Measurements from ENCODE around the gene APLNR. TPM values are rescaled to one million over a fixed set of nuclear protein-coding genes. Genes with fewer than 3 reads are reported as not detected.

The APLNR gene
- total RNA-seq, 1 donor = not detected

- no peak for TF ChIP-seq CTCF (IDR thresholded peaks at IDR 0.05; ENCODE audit: insufficient read depth, low read depth, low read length)
- peak; percentile 61 for DNase-seq (ENCODE audit: low read depth)
- no peak overlapping the region for H3K4me3 ChIP-seq (ENCODE audit: low read depth, low read length)
Observed at GRCh38 chr11:57276971-57277675, 40.1 kb upstream of the APLNR start.

- no peak overlapping the region for H3K4me3 ChIP-seq (ENCODE audit: low read depth, low read length)
- DNase-seq (ENCODE audit: low read depth) = no peak
- no peak for TF ChIP-seq CTCF (IDR thresholded peaks at IDR 0.05; ENCODE audit: insufficient read depth, low read depth, low read length)
Observed at GRCh38 chr11:57276169-57276970, 39.3 kb upstream of the APLNR start.

- TF ChIP-seq CTCF (IDR thresholded peaks at IDR 0.05; ENCODE audit: insufficient read depth, low read depth, low read length) = no peak
- no peak for DNase-seq (ENCODE audit: low read depth)
- no peak overlapping the region for H3K4me3 ChIP-seq (ENCODE audit: low read depth, low read length)
Observed at GRCh38 chr11:57275582-57275981, 38.5 kb upstream of the APLNR start.

- DNase-seq (ENCODE audit: low read depth) = no peak
- H3K4me3 ChIP-seq (ENCODE audit: low read depth, low read length) = no peak overlapping the region
- no peak for TF ChIP-seq CTCF (IDR thresholded peaks at IDR 0.05; ENCODE audit: insufficient read depth, low read depth, low read length)
Observed at GRCh38 chr11:57274904-57275498, 38.0 kb upstream of the APLNR start.

- no peak for TF ChIP-seq CTCF (IDR thresholded peaks at IDR 0.05; ENCODE audit: insufficient read depth, low read depth, low read length)
- H3K4me3 ChIP-seq (ENCODE audit: low read depth, low read length) = no peak overlapping the region
- no peak for DNase-seq (ENCODE audit: low read depth)
Observed at GRCh38 chr11:57273448-57274058, 36.5 kb upstream of the APLNR start.

- no peak for TF ChIP-seq CTCF (IDR thresholded peaks at IDR 0.05; ENCODE audit: insufficient read depth, low read depth, low read length)
- no peak overlapping the region for H3K4me3 ChIP-seq (ENCODE audit: low read depth, low read length)
- DNase-seq (ENCODE audit: low read depth) = no peak
Observed at GRCh38 chr11:57269571-57270021, 32.5 kb upstream of the APLNR start.

Measured in fibroblast of villous mesenchyme (primary cell).